ENCODE measurements around the gene CELF1.

DNA sequence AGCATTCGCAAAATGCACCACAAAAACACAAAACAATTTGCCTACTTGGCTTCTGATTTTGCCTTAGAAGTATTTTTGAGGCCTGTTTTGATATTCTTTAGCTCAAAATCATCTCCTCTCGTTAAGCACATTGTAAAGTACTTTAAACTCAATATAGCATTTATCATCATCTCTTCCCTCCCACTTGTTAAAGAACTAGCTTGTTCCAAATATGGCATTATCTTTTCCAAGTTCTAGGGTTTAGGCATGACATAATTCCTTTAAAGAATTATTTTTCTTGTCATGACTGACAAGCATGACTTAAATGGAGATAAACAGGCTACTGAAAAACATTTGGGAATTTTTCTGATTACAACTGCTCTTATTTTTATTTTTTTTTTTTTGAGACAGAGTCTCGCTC lies 21.3 kb downstream of the CELF1 start:
- TF ChIP-seq, protein P1, sequence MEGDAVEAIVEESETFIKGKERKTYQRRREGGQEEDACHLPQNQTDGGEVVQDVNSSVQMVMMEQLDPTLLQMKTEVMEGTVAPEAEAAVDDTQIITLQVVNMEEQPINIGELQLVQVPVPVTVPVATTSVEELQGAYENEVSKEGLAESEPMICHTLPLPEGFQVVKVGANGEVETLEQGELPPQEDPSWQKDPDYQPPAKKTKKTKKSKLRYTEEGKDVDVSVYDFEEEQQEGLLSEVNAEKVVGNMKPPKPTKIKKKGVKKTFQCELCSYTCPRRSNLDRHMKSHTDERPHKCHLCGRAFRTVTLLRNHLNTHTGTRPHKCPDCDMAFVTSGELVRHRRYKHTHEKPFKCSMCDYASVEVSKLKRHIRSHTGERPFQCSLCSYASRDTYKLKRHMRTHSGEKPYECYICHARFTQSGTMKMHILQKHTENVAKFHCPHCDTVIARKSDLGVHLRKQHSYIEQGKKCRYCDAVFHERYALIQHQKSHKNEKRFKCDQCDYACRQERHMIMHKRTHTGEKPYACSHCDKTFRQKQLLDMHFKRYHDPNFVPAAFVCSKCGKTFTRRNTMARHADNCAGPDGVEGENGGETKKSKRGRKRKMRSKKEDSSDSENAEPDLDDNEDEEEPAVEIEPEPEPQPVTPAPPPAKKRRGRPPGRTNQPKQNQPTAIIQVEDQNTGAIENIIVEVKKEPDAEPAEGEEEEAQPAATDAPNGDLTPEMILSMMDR (IDR thresholded peaks at IDR 0.05), result no peak
- TF ChIP-seq POLR2AphosphoS5 (IDR thresholded peaks at IDR 0.05), result no peak

All from esophagus muscularis mucosa (tissue), 3 donors.